Astrocyte of the spinal cord (primary cell): ENCODE data around the gene NRM.
"Not testable (repeated sequence)": the region's sequence is repeated elsewhere in the genome, so short reads cannot be mapped to it uniquely, and the experiment has no call there.

Source experiments
- DNase-seq: peaks from one replicate; pipeline ENCODE4 v3.0.0; 2011; ENCODE audit warnings: low read depth, low spot score
- H3K4me3 ChIP-seq: 2 replicates; pipeline ENCODE4 v1.5.1; 2011; ENCODE audit warnings: low read depth, mild to moderate bottlenecking, low read length, moderate library complexity
- in situ Hi-C: cut with HindIII; loops from 2 replicates; pipeline ENCODE4 v1.10.0; 2017; ENCODE audit warnings: low sequenced_read_pairs
- TF ChIP-seq, protein P1 (sequence below): IDR thresholded peaks from 2 replicates; pipeline ENCODE4 v1.5.1; 2012; ENCODE audit warnings: low read depth, mild to moderate bottlenecking, low read length, inconsistent platforms

The NRM gene

GRCh38 chr6:30664994-30665767, 25.6 kb downstream of the NRM start:
- TF ChIP-seq, protein P1, sequence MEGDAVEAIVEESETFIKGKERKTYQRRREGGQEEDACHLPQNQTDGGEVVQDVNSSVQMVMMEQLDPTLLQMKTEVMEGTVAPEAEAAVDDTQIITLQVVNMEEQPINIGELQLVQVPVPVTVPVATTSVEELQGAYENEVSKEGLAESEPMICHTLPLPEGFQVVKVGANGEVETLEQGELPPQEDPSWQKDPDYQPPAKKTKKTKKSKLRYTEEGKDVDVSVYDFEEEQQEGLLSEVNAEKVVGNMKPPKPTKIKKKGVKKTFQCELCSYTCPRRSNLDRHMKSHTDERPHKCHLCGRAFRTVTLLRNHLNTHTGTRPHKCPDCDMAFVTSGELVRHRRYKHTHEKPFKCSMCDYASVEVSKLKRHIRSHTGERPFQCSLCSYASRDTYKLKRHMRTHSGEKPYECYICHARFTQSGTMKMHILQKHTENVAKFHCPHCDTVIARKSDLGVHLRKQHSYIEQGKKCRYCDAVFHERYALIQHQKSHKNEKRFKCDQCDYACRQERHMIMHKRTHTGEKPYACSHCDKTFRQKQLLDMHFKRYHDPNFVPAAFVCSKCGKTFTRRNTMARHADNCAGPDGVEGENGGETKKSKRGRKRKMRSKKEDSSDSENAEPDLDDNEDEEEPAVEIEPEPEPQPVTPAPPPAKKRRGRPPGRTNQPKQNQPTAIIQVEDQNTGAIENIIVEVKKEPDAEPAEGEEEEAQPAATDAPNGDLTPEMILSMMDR: no peak
- no peak overlapping the region for H3K4me3 ChIP-seq
- in situ Hi-C loops: no loop called here
- no peak for DNase-seq

DNA sequence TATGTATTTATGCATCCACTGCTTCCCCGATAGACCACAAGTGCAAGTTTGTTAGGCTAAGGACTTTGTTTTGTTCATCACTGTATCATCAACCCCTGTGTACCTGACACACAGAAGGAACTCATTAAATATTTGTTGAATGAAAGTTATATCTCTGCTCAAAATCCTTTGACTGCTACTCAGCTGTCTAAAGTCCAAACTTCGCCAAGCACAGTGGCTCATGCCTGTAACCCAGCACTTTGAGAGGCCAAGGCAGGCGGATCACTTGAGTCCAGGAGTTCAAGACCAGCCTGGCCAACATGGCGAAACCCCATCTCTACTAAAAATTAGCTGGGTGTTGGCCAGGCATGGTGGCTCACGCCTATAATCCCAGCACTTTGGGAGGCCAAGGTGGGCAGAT, 32.9 kb downstream of the NRM start:
- DNase-seq, H3K4me3 ChIP-seq, in situ Hi-C loops: not testable (repeated sequence)

GRCh38 chr6:30657454-30657853, 33.3 kb downstream of the NRM start:
- H3K4me3 ChIP-seq: no peak overlapping the region
- in situ Hi-C loops: no loop called here
- no peak for DNase-seq
- TF ChIP-seq, protein P1: no peak

DNA sequence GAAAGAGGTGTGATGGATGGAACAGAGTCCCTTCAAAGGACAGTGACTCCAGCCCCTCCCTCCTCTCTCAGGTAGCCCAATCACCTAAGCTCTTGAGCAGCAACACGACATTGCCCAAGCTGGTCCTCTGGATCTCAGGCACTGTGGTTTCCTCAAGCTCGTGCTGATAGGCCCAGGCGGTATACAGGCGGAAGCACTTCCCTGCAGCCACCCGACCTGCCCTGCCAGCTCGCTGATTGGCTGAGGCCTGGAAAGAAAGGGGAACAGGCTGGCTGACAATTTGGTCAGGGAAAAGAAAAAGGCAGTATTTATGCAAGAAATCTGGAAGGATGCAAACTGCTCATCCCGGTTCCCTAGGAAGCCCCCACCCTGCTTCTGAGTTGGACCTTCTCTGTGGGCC, 34.3 kb downstream of the NRM start:
- DNase-seq: no peak

GRCh38 chr6:30655743-30656094, 35.1 kb downstream of the NRM start:
- TF ChIP-seq, protein P1: no peak
- in situ Hi-C loops: no loop called here
- H3K4me3 ChIP-seq: no peak overlapping the region
- DNase-seq: no peak

More for the DNA sequence above, 34.3 kb downstream of the NRM start:
- H3K4me3 ChIP-seq: no peak overlapping the region
- TF ChIP-seq, protein P1: no peak
- in situ Hi-C loops: no loop called here

DNA sequence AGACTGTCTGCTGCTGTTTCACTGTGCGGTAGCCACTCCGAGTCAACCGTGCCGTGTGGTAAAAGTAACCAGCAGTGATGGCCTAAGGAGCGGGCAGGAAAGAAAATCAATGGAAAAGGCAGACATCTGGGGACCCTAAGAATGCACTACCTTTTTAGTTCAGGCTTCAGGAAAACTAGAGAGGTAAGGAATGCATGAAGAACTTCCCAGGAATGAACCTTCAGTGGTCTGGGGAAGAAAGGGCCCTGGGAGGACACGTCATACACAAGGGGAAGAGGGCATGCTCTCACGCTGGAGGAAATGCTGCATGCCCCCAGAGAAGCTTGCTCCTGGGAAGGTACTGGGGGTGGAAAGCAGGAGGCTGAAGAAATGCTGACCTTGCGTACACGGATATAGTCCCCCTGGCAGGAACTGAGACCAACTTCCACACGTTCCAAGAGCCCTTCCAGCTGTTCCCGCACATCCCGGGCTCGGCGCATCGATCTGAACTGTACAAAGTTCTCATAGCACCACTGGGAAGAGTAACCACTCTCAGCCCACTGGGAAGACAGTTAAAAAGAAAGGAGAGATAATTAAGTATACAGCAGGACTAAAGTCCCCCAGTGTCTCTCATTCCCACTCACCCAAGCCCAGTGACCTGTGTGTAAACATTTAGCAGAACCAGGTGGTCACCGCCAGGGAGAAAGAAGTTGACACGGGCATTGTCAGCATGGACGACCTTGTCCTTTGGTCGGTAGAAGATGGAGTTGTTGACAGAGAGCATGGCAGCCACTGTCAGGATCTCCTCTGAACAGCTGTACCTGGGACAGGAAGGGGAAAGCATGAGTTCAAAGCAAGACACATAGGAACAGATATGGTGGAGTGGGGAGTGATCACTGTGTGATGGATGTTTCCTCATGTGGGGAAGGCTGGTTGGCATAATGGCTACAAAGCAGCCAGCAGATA, 35.7 kb downstream of the NRM start:
- no peak overlapping the region for H3K4me3 ChIP-seq
- in situ Hi-C loops: no loop called here
- no peak for DNase-seq
- TF ChIP-seq, protein P1: no peak

DNA sequence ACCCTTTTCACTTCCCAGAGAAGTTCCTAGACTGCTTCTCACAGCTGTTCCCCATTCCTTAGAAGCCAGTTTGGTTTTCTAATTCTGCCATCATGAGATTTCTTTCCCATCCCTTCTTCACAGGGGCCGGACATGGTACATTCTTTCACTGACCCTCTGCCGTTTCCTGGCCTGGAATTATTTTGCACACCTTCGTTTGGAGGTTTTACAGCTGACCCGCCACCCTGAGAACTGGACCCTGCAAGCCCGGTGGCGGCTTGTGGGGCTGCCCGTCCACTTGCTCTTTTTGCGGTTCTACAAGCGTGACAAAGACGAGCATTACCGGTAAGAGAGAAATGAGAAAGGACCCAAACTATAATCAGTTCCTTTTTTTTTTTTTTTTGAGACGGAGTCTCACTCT, 39.6 kb downstream of the NRM start:
- H3K4me3 ChIP-seq: no peak overlapping the region
- DNase-seq: no peak
- TF ChIP-seq, protein P1: no peak
- in situ Hi-C loops: no loop called here
